Stimulated activated CD8-positive, alpha-beta memory T cell treated with anti-CD3 and anti-CD28 coated beads, Interleukin-12 subunit alpha, Interleukin-12 subunit beta, amount 100 ng/mL, for 1 hour (primary cell): ENCODE data around the gene PAM16.

Source experiments
- DNase-seq: peaks from one replicate; pipeline ENCODE4 v3.0.0-alpha.2; 2020; ENCODE audit warnings: low read depth

The PAM16 gene

GRCh38 chr16:4371357-4372000 lies 20.4 kb upstream of the PAM16 start, which contains the start of gene VASN:
Gene VASN, plus strand, starts transcription at chr16:4371848. Its CDS starts 9,030 bp downstream, at chr16:4380878.
- DNase-seq = peak; percentile 59

- no peak for DNase-seq
Measured at GRCh38 chr16:4370570-4371356, 19.6 kb upstream of the PAM16 start.

DNA sequence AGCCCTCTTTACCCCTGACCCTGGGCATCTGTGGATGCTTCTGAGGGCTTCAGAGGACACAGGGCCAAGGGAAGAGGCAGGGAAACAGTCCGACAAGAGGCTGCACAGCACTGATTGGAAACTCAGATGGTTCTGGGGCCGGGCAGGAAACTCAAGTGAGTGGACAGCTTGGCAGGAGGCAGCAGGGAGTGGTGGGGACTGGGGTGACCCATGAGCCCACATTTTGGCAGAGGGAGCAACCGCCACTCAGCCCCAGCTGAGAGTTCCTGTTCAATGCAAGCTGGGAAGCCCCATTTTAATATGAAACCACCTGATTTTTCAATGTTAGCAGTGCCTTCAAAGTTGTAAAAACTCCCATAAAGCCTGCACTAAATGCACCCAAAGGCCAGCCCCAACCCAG lies 19.0 kb upstream of the PAM16 start:
- DNase-seq = no peak

- DNase-seq = no peak
Measured at GRCh38 chr16:4369007-4369733, 18.0 kb upstream of the PAM16 start.

GRCh38 chr16:4367393-4367856 lies 16.3 kb upstream of the PAM16 start:
- no peak for DNase-seq

- no peak for DNase-seq
Measured at GRCh38 chr16:4366016-4366415, 14.9 kb upstream of the PAM16 start.

DNA sequence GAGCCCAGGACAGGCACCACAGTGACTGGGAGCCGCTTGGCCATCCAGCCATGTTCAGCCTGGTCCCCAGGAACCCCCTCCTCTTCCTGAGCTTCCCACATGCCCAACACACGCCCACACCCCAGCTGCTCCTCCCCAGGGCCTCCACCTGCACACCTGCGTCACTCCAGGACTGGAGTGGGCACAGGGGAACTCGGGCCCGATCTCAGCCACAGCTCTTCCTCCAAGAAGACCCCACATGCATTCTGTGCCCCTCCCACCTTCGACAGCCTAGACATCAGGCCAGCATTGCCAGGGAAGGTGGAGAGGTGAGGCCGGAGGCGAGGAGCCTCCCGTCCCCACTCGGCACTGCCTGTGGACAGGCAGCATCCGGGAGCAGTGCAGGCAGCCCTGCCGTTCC lies 14.5 kb upstream of the PAM16 start:
- DNase-seq = no peak

GRCh38 chr16:4365014-4365406 lies 13.9 kb upstream of the PAM16 start:
- DNase-seq = no peak

DNA sequence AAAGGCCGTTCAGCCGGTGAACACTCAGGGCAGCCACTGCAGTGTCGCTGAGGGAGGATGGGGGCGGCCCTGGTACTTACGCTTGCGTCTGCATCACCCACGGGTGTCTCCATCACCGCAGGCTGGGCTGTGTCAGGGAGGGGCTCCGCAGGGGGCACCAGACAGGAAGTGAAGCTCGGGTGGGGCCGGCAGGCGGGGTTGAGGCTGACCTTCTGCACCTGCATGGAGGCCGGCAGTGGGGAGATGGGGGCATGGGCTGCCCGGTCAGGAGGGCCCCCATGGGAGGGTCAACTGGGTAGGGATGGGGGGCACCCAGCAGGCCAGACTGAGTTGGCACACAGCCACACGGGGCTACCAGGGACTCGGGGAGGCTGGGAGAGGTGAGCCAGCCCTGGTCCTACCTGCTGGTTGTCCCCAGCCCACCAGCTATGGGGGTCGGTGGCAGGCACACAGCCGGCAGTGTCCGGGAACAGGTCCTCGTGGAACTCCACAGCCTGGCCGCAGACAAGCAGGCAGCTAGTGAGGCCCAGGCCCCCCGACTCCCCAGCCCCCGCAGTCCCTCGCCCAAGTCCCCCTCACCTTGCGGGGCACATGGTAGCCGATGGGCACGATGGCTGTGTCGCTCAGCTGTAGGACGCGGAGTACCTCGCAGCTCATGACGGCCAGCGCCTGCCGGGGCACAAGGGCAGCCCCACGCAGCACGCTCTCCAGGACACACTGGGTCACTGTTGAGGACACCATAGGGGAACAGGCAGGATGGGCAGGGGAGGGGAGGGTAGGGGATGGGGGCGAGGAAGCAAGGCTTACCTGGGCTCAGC lies 13.3 kb upstream of the PAM16 start:
- DNase-seq = no peak

GRCh38 chr16:4362476-4363135 lies 11.5 kb upstream of the PAM16 start:
- DNase-seq = no peak

DNA sequence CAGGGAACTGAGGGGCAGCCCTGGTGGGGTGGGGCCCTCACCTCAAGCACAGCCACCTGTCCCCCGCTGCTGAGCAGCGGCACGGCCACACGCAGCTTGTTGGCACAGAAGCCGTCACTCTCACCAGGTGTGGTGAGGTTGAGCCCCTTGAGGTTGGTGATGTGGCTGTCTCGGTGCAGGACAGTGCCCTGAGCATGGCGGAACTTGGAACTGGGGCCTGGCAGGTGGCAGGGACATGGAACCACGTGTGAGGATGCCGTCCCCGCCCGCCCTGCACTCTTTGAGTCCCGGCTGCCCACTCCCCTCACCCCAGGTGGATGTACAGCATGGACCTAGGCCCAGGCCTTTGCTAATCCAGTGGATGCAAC lies 10.8 kb upstream of the PAM16 start:
- DNase-seq = no peak

DNA sequence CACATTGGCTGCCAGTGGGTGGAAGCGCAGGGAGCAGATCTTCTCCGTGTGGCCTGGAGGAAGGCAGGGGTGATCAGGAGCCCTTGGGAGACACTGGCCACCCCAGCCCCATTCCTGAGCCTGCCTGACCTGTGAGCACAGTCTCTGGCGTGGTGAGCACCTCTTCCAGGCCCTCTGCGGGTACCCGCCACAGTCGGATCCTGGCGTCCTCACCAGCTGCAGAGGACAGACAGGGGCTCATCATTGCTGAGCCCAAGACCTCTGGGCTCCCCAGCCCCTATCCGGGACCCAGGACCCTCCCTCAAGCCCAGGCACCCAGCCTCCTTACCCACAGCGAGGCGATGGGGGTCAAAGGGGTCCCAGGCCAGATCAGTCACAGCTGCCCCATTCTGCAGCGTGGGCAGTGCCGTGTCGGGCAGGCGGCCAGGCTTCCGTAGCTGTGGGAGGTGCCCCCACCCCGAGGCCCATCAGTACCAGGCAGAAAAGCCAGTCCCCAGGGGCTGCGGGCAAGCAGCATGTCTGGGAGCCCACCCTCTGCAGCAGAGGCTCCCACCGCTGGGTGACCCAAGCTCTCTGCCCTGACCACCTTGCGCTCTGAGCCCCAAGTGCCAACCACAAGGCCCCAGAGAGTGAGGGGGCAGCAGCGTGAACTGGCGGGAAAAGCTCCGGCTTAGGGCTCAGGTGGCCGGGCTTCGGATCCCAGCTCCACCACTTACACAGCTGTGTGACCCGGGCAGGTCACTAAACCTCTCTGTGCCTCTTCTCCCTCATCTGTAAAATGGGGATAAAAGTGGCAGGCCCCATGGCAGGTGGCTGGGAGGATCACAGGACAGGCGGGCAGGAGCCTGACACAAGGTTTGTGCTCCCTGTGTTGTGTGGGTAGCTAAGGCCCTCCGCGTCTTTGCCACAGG lies 10.2 kb upstream of the PAM16 start:
- no peak for DNase-seq

- no peak for DNase-seq
Measured at GRCh38 chr16:4360538-4361021, 9.5 kb upstream of the PAM16 start.

DNA sequence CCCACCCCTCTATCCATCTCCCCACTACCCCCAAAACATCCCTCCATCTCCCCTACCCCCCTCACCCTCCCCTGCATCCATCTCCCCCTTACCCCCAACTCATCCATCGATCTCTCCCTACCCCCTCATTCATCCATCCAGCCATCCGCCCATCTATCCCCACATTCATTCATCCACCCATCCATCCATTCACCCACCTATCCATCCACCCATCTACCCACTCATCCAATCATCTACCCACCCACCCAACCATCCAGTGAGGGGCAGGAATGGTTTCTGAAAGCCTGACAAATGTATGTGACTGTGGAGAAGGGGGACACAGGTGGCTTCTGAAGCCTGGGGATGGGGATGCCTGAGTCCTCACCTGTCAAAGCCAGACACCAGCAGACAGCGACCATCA lies 8.8 kb upstream of the PAM16 start:
- DNase-seq = no peak

- peak; percentile 47 for DNase-seq
Measured at GRCh38 chr16:4358831-4359561, 7.9 kb upstream of the PAM16 start.

DNA sequence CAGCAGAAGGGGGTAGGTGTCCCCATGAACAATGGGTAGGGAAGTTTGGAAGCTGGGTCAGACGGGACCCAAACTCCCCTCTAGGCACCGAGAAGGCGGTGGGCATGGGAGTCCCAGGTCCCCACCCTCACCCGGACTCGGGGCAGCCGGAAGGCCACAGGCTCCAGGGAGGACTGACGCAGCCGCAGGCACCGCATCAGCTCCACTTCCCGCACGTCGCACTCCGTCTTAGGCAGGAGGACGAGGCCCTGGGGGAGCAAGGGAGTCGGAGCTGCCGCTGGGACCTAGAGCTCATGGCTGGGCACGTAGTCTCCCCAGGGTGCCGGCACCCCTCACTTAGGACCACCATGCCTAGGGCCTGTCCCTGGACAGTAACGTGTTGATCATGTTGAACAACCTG lies 7.1 kb upstream of the PAM16 start:
- no peak for DNase-seq

- no peak for DNase-seq
Measured at GRCh38 chr16:4356820-4357219, 5.7 kb upstream of the PAM16 start.

DNA sequence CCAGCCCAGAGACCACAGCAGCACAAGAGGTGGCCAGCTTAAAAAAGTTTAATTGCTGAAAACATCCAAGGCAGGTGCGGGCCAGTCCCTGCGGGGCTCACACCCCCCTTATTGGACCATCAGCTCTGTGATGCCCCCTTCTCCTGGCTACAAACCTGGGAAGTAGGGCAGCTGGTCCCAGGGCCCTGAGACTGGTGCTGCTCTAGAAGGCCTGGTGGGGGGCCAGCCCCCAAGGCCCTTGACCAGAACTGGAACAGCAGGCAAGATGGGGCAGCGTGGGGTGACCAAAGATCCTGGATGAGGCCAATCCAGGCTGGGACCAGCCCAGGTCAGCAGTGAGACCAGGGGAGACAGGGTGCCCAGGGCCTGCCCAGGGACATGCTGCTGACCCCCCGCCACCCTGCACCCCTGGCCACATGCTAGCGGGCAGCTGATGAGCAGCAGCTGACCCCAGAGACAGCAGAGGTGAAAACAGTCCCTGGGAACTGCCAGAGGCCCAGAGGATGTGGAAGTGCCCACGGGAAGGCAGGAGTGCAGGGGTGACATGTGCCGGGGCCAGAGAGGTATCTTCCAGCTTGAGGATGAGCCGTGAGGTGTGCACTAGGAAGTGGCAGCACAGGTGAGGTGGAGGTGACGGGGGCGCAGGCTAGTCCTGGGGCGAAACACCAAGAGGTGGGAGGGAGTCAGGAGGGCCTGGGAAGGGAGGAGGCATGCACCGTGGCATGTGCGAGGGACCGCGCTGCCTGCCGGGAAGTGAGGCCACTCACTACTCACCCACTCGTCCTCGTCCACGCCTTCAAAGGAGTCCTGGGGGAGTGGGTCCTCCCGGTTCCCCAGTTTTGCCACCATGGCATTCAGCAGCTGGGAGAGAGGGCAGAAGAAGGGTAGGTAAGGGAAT lies 3.6 kb upstream of the PAM16 start:
- DNase-seq = no peak

- DNase-seq = no peak
Measured at GRCh38 chr16:4353675-4354074, 2.6 kb upstream of the PAM16 start.
